HepG2 (cell line): ENCODE results near the gene ADIPOR2. TPM values are rescaled to one million over a fixed set of nuclear protein-coding genes. Genes with fewer than 3 reads are reported as not detected.

Experiments used
- ATAD3A ChIP-seq: sonication (generic); formaldehyde crosslinking; IDR thresholded peaks from 2 replicates; pipeline ENCODE4 v1.4.0; 2020; ENCODE audit warnings: missing genetic modification reagents
- FOXK1 ChIP-seq: sonication (generic); formaldehyde crosslinking; IDR thresholded peaks from 2 replicates; pipeline ENCODE4 v1.4.0; 2020; ENCODE audit warnings: low read depth, missing genetic modification reagents, borderline replicate concordance
- NFIB ChIP-seq: sonication (generic); formaldehyde crosslinking; IDR thresholded peaks from 2 replicates; pipeline ENCODE4 v1.9.0; 2021; ENCODE audit warnings: missing genetic modification reagents, mild to moderate bottlenecking, borderline replicate concordance
- PRMT3 ChIP-seq: sonication (generic); formaldehyde crosslinking; IDR thresholded peaks from 2 replicates; pipeline ENCODE4 v1.8.1; 2022; ENCODE audit warnings: low read depth, mild to moderate bottlenecking, moderate library complexity, missing genetic modification reagents, borderline replicate concordance
- REST ChIP-seq, 2 experiments: IDR thresholded peaks; 2 replicates each; pipeline ENCODE4 v1.6.1; 2011 to 2012; ENCODE audit warnings: low read length in 2 of 2, borderline replicate concordance in 1 of 2, low read depth in 1 of 2, mild to moderate bottlenecking in 1 of 2, moderate library complexity in 1 of 2
- RFXANK ChIP-seq: IDR thresholded peaks from 2 replicates; pipeline ENCODE4 v1.6.1; 2016
- SNAPC4 ChIP-seq: sonication (generic); formaldehyde crosslinking; IDR thresholded peaks from 2 replicates; pipeline ENCODE4 v1.4.0; 2020; ENCODE audit warnings: mild to moderate bottlenecking, missing genetic modification reagents
- SOX6 ChIP-seq, 2 experiments: fragments of 450-650 bp in 1 of 2; sonication (generic) in 1 of 2; formaldehyde crosslinking in 1 of 2; IDR thresholded peaks; 2 replicates each; pipeline versions ENCODE4 v1.4.0 to v1.6.1; 2017 to 2020; ENCODE audit warnings: antibody characterized with exemption in 1 of 2, mild to moderate bottlenecking in 1 of 2, missing genetic modification reagents in 1 of 2
- TEAD3 ChIP-seq: optimal IDR thresholded peaks from 2 replicates; pipeline ENCODE3; 2016; ENCODE audit warnings: borderline replicate concordance
- ZBTB25 ChIP-seq: IDR thresholded peaks from 2 replicates; pipeline ENCODE4 v1.6.1; 2018; ENCODE audit warnings: missing genetic modification reagents
- ZC3H13 ChIP-seq: sonication (generic); formaldehyde crosslinking; IDR thresholded peaks from 2 replicates; pipeline ENCODE4 v1.8.1; 2023; ENCODE audit warnings: mild to moderate bottlenecking, missing genetic modification reagents, moderate library complexity
- ZNF180 ChIP-seq: sonication (generic); formaldehyde crosslinking; IDR thresholded peaks from 2 replicates; pipeline ENCODE4 v1.4.0; 2020; ENCODE audit warnings: low read depth, missing genetic modification reagents, borderline replicate concordance
- ZNF574 ChIP-seq: sonication (generic); formaldehyde crosslinking; IDR thresholded peaks from 2 replicates; pipeline ENCODE4 v1.4.0; 2020; ENCODE audit warnings: missing genetic modification reagents
- polyA plus RNA-seq, 8 experiments: library from polyadenylated mRNA; depleted of rRNA in 3 of 8; stranded (reverse) in 7 of 8; unstranded in 1 of 8; fragments of >200 nt; fragmentation: Illumina TruSeq in 4 of 8; extraction: Trizol in 4 of 8; gene quantifications; 2 replicates each; pipeline versions ENCODE4 v1.2.1 to v1.2.3, GENCODE V29; 2011 to 2016; ENCODE audit warnings: low read depth in 4 of 8, missing spikeins in 1 of 8, mixed read lengths in 1 of 8; ENCODE audit not compliant: insufficient read depth in 1 of 8
- total RNA-seq, 5 experiments: library from RNA; depleted of rRNA; stranded (reverse); fragments of >200 nt; fragmentation: Illumina TruSeq; extraction: Trizol; gene quantifications; 2 replicates each; pipeline ENCODE4 v1.2.3, GENCODE V29; 2016; ENCODE audit warnings: low read depth in 1 of 5

Gene ADIPOR2
- total and polyA plus RNA-seq, 2 of the 13 experiments (the other 11 are each of a cell fraction or from before 2014, with no cell fraction given): 35.2 to 52.2 TPM

DNA sequence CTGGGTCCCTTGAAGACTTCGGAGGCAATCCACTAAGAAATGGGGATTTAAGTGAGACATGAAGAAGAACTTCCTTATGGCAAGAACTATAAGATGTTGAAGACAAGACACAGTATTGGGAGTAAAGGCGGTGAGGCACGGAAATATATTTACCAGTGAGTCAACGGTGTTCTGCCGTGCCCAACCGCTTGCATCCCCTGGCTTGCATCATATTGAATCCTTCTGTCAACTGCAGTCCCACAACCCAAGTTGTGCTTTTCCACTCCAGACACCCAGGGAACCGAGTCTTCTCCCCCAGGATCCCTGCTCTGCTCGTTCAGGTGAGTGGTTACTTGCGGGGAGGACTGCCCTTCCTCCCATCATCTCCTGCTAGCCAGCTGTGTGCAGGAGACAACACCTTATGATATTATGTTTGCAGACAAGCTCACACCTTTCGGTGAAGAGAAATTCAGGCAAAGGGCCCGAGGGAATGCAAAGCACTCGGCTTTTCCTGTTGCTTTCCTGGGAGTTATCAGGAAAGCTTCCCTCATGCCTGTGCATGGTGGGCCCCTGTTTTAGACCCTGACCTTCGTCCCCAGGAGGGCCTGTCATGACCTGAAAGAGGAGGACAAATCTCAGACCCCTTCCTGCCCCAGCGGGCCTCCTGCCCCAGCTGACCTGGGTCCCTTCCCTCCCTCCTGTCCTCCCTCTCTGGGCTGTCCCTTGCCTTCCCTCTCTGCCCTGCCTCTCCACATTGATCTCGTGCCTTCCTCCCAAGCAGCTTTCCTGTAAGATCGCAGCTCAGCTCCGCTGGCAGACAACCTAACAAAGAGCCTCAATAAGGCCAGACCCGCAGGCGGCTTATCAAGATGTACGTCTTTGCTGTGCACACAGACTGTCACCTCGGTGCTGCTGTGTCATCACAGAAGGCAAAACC, 125.2 kb downstream of the ADIPOR2 start (continued):
- no peak for TF ChIP-seq REST (IDR thresholded peaks at IDR 0.05; ENCODE audit: borderline replicate concordance in 1 of 2, low read depth in 1 of 2, low read length in 2 of 2)
- TF ChIP-seq ATAD3A: no peak
- TF ChIP-seq SNAPC4 (CRISPR knock-in tag): no peak
- no peak for TF ChIP-seq PRMT3 (CRISPR knock-in tag)
- TF ChIP-seq ZNF180 (CRISPR knock-in tag): no peak
- no peak for TF ChIP-seq SOX6 (IDR thresholded peaks at IDR 0.05)
- TF ChIP-seq SOX6 (CRISPR knock-in tag; IDR thresholded peaks at IDR 0.05): peak; percentile 55
- TF ChIP-seq TEAD3: peak; percentile 11
- no peak for TF ChIP-seq ZC3H13 (CRISPR knock-in tag)
- TF ChIP-seq ZBTB25 (CRISPR knock-in tag): no peak
- TF ChIP-seq ZNF574 (CRISPR knock-in tag): peak; percentile 35; the same call in 1 of the 2 replicates
- no peak for TF ChIP-seq FOXK1 (CRISPR knock-in tag)
- no peak for TF ChIP-seq RFXANK (CRISPR knock-in tag)
- no peak for TF ChIP-seq NFIB (CRISPR knock-in tag)
